Natural killer cell (primary cell): ENCODE results near the gene ETFB. TPM values are rescaled to one million over a fixed set of nuclear protein-coding genes. Genes with fewer than 3 reads are reported as not detected.
"Not testable (repeated sequence)": the region's sequence is repeated elsewhere in the genome, so short reads cannot be mapped to it uniquely, and the experiment has no call there.

Experiments used
- ATAC-seq, 3 donors: fragments of 150-1000 bp in 2 of 3; fragments of 200-7000 bp in 1 of 3; cut with Tn5 transposase; 1 replicate in 1 of 3; 2 replicates in 2 of 3; pipeline ENCODE4 v1.10.0; 2021; ENCODE audit warnings: mild to moderate bottlenecking in 2 of 3, moderate library complexity in 2 of 3
- DNase-seq, 2 donors: peaks; one replicate each; pipeline versions ENCODE4 v3.0.0 to v3.0.0-alpha.2; 2013 to 2021; ENCODE audit warnings: mixed read lengths in 1 of 2
- H3K27ac ChIP-seq: one replicate; pipeline ENCODE4 v1.5.1; 2013; ENCODE audit warnings: mild to moderate bottlenecking, low read length
- H3K27me3 ChIP-seq: one replicate; pipeline ENCODE4 v1.6.1; 2013; ENCODE audit warnings: low read length; ENCODE audit not compliant: control insufficient read depth, insufficient read depth
- H3K36me3 ChIP-seq: one replicate; pipeline ENCODE4 v1.6.1; 2013; ENCODE audit warnings: low read length; ENCODE audit not compliant: control insufficient read depth, insufficient read depth
- H3K4me1 ChIP-seq: one replicate; pipeline ENCODE4 v1.6.1; 2013; ENCODE audit warnings: low read length; ENCODE audit not compliant: control insufficient read depth, insufficient read depth
- H3K4me3 ChIP-seq: one replicate; pipeline ENCODE4 v1.5.1; 2013; ENCODE audit warnings: low read length
- H3K9me3 ChIP-seq: one replicate; pipeline ENCODE4 v1.6.1; 2013; ENCODE audit warnings: low read length; ENCODE audit not compliant: control insufficient read depth, insufficient read depth
- H3K27ac Mint-ChIP-seq, 2 donors: one replicate each; pipeline ENCODE4 v1.8.0; 2022; ENCODE audit warnings: mild to moderate bottlenecking in 2 of 2, mixed read lengths in 2 of 2, moderate library complexity in 1 of 2
- H3K27me3 Mint-ChIP-seq, 2 donors: one replicate each; pipeline ENCODE4 v1.8.0; 2022; ENCODE audit warnings: low read depth in 2 of 2, mixed read lengths in 2 of 2
- H3K36me3 Mint-ChIP-seq: one replicate; pipeline ENCODE4 v1.8.0; 2022; ENCODE audit warnings: mixed read lengths
- H3K4me1 Mint-ChIP-seq, 2 donors: one replicate each; pipeline ENCODE4 v1.8.0; 2022; ENCODE audit warnings: mixed read lengths in 2 of 2
- H3K4me3 Mint-ChIP-seq: one replicate; pipeline ENCODE4 v1.8.0; 2022; ENCODE audit warnings: mild to moderate bottlenecking, moderate library complexity, mixed read lengths
- H3K9me3 Mint-ChIP-seq, 2 donors: one replicate each; pipeline ENCODE4 v1.8.0; 2022; ENCODE audit warnings: mixed read lengths in 2 of 2
- CTCF ChIP-seq: fragments of 200-600 bp; IDR thresholded peaks from one replicate; pipeline ENCODE4 v1.8.0; 2022; ENCODE audit warnings: antibody characterized with exemption
- WGBS: methylation state at CpG from one replicate; pipeline ENCODE4 v1.1.7; 2013; ENCODE audit warnings: missing lambda C conversion rate; ENCODE audit not compliant: insufficient coverage; 5-methylcytosine and 5-hydroxymethylcytosine counted together
- intact Hi-C: fragments of 100-400 bp; cut with micrococcal nuclease; formaldehyde crosslinking; loops from one replicate; pipeline ENCODE4 v1.14.2; 2022
- total RNA-seq, 4 donors: library from RNA; stranded (reverse); fragments of 120-200 nt in 1 of 4; gene quantifications; one replicate each; pipeline versions ENCODE4 v1.2.3 to v1.2.4, GENCODE V29; 2013 to 2022

ETFB gene
- total RNA-seq, 3 donors from 2014 or later (not counting 1 experiment from before 2014, with no cell fraction given), result 44.9 to 60.1 (median 55.0) TPM

- Histone ChIP-seq H3K4me3 (no peak overlapping the region), H3K4me1 (peaks cover 31% of the 10 kb centered on the region), H3K27ac (no peak overlapping the region), H3K27me3 (no peaks in the 10 kb centered on the region), H3K9me3 (peaks cover 10% of the 10 kb centered on the region), H3K36me3 (no peaks in the 10 kb centered on the region)
- Mint-ChIP-seq H3K27ac (peak overlapping the region; percentile 42 to 70), H3K27me3 (no peaks in the 10 kb centered on the region), H3K9me3 (peaks cover 3 to 6% of the 10 kb centered on the region in 2 donors), H3K36me3 (peaks cover 16% of the 10 kb centered on the region), H3K4me1 (peaks cover 54 to 61% of the 10 kb centered on the region in 2 donors), H3K4me3 (no peak overlapping the region)
- intact Hi-C loops, result no loop called here
- peak; percentile 60 for TF ChIP-seq CTCF
- WGBS, result 76% methylated on average over 4 of the region's 7 CpGs
- DNase-seq (peak in 1 of 2 donors; percentile 54), ATAC-seq (no peak)
These were observed 32.0 kb upstream of the ETFB start for GRCh38 chr19:51398096-51398704.

DNA sequence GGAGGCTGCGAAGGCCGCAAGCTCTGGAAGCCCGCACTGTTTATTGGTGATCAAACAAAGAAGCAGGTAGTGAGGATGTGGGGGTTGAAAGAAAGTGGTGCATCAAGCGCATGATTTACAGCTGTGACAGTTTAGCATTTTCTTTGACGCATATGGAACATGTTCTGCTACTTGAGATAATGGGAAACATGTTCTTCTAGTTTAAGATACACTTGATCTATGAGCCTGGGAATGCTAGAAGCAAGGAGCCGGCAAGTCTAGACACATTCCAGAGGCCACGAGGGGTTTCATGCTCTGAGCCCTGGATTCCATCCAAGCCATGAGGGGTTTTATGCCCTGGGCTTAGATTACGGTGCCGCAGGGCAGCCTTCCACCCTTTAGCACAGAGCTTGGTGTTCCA, 31.3 kb upstream of the ETFB start:
- H3K27ac Mint-ChIP-seq, result peak overlapping the region in 1 of 2 donors; percentile 42

DNA sequence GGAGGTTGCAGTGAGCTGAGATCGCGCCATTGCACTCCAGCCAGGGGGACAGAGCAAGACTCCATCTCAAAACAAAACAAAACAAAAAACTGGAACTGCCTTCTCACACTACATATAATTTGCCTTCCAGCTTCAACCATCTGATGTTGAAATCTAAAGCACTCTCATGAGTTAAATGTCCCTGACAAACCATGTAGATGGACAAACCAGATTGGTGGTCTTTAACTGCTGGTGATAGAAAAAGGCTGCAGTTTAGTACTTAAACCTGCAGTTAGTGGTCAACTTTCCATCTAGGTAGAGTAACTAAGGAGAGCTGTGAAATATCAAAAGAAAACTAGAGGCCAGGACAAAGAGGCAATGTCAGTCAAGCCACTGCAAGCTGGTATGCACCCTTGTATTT, 30.0 kb upstream of the ETFB start:
- Mint-ChIP-seq H3K36me3 (no peaks in the 10 kb centered on the region), H3K27me3 (no peaks in the 10 kb centered on the region), H3K4me3 (peak overlapping the region; percentile 28), H3K4me1 (peaks cover 61 to 76% of the 10 kb centered on the region in 2 donors), H3K9me3 (no peaks in the 10 kb centered on the region), H3K27ac (peak overlapping the region; percentile 96 to 97)
- H3K4me3 ChIP-seq, result no peak overlapping the region
- WGBS, result 100% methylated on average over 2 of the region's 2 CpGs
- no peaks in the 10 kb centered on the region for H3K9me3 ChIP-seq
- DNase-seq, result no peak
- no peaks in the 10 kb centered on the region for H3K27me3 ChIP-seq
- intact Hi-C loops, result no loop called here
- TF ChIP-seq CTCF, result no peak
- H3K27ac ChIP-seq, result no peak overlapping the region
- no peak for ATAC-seq
- peaks cover 45% of the 10 kb centered on the region for H3K4me1 ChIP-seq
- H3K36me3 ChIP-seq, result no peaks in the 10 kb centered on the region

More for the DNA sequence above, 31.3 kb upstream of the ETFB start:
- H3K4me1 Mint-ChIP-seq, result peaks cover 61 to 68% of the 10 kb centered on the region in 2 donors
- DNase-seq, H3K9me3 ChIP-seq, H3K36me3 ChIP-seq, H3K27me3 Mint-ChIP-seq, H3K4me3 Mint-ChIP-seq, ATAC-seq, H3K9me3 Mint-ChIP-seq, H3K4me3 ChIP-seq, intact Hi-C loops, H3K27ac ChIP-seq, H3K27me3 ChIP-seq: not testable (repeated sequence)
- WGBS, result 96% methylated on average over 9 of the region's 9 CpGs
- H3K36me3 Mint-ChIP-seq, result peaks cover 10% of the 10 kb centered on the region
- peaks cover 33% of the 10 kb centered on the region for H3K4me1 ChIP-seq

DNA sequence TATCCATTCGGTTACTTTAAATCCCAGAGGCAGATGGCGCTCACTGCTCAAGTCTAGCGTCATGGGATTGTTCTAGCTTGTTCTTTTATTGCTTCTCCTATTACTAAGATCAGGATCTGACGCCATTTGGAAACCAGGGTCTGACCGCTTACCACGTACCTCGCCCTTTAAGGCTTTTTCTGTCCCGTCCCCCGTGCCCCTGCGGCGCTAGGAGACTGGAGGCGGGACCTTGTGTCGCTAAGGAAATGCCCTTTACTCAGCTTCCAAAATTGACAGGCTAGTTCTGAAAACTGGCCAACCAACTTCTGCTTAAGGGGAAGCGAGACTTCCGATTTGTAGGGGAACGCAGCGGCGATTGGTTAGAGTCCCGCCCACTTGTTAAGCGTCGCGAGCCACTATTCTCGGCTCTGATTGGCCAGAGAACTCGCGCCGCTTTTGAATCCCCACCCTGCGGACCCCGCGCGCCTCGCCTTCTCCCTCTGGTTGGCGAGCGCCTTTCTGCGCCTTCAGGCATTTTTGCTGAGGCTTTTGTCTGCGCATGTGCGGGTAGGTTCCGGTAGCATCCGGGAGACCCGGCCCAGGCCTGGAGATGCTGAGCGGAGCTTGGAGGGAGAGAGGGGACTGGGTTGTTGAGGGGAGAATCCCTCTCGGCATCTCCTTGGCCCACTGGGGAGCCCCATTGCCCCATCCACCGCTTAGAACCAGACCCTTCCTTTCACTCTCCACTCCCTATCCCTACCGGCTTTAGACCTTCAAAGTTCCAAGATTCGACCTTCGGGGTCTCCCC, 28.1 kb upstream of the ETFB start:
- 3% methylated on average over 45 of the region's 45 CpGs for WGBS
- no peaks in the 10 kb centered on the region for H3K36me3 Mint-ChIP-seq
- H3K36me3 ChIP-seq, result no peaks in the 10 kb centered on the region
- H3K27me3 ChIP-seq, result no peaks in the 10 kb centered on the region
- TF ChIP-seq CTCF, result no peak
- peak; percentile 77 to 92 (median 85) for ATAC-seq
- H3K27me3 Mint-ChIP-seq, result no peaks in the 10 kb centered on the region
- DNase-seq, result peak; percentile 91 to 95
- peak overlapping the region; percentile 49 for H3K4me3 ChIP-seq
- H3K4me1 Mint-ChIP-seq, result peaks cover 66 to 84% of the 10 kb centered on the region in 2 donors
- peak overlapping the region; percentile 96 to 97 for H3K27ac Mint-ChIP-seq
- peak overlapping the region; percentile 79 for H3K27ac ChIP-seq
- H3K9me3 ChIP-seq, result no peaks in the 10 kb centered on the region
- peak overlapping the region; percentile 90 for H3K4me3 Mint-ChIP-seq
- no peaks in the 10 kb centered on the region for H3K9me3 Mint-ChIP-seq
- intact Hi-C loops, result loop anchor here (1.0 kb wide), 1 partner anchor 22 kb away; the partner anchor contains the start of gene NKG7
- H3K4me1 ChIP-seq, result peaks cover 64% of the 10 kb centered on the region
